GM21367 (cell line): ENCODE data around the gene PHF21B.

Experiments used
- ATAC-seq: cut with Tn5 transposase; IDR thresholded peaks from one replicate; pipeline ENCODE4 v1.9.1; 2021; ENCODE audit not compliant: unreplicated experiment

Gene PHF21B

GRCh38 chr22:44895296-44896055 lies 114.3 kb downstream of the PHF21B start:
- ATAC-seq, result no peak

DNA sequence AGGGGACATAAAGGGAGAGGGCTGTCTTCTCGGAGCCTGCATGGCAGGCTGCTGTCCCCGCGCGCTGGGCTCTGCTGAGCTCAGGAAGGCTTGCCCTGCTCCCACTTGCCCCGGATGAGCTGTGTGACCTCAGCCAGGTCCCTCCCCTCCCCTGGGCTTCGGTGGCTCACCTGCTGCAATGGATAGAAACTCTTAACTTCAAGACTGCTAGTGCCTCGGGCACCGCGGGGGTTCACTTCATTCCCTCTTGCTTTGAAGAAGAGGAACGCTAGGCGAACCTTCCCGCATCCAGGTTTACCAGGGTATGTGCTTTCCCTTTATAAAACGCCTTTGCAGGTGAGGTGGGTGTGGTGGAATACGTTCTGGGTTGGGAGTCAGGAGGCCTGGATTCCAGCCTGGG lies 115.0 kb downstream of the PHF21B start:
- no peak for ATAC-seq

- no peak for ATAC-seq
Observed at GRCh38 chr22:44894321-44894720, 115.5 kb downstream of the PHF21B start.

GRCh38 chr22:44893731-44894080 lies 116.1 kb downstream of the PHF21B start:
- no peak for ATAC-seq

DNA sequence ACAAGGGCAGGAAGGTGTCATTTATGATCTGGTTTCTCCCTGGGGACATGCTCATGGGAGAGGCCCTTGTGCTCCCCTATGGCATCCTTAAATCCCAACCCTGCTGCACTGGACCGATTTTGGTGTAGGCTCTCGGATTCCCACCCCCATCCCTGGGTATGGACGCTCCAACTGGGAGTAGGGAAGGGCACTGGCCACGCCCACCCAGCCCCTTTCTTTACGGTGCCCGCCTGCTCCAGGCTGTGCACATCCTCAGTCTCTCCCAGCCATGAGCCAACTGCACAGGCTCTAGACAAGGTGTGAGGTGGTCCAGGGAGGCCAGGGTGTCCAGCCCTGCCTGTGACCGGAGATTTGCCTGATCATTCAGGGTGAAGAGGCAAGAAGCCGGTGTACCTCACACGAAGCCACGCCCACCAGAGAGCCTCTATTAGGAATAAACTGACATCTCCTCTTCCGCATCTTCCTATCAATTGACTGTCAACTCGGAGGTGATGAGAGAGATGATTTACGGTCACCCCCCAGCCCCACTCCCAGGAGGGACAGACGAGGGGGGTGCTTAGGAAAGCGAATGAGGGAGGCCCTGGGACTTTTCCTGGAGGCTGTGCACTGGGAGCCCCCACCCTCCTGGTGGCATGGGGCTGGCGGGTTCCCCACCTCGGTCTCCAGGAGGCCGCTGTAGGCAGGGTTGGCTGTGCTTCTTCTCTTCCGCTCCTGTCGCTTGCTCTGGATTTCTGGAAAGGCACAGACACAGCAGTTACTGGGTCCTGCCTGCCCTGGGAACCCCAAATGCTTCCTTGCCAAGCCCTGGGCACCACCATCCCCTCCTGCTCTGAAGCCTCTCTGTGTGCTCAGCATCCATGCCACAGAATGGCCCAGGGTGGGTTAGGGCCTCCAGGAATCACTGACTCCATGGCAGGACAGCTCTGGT lies 116.7 kb downstream of the PHF21B start:
- no peak for ATAC-seq

- no peak for ATAC-seq
Observed at GRCh38 chr22:44892243-44892642, 117.6 kb downstream of the PHF21B start.

DNA sequence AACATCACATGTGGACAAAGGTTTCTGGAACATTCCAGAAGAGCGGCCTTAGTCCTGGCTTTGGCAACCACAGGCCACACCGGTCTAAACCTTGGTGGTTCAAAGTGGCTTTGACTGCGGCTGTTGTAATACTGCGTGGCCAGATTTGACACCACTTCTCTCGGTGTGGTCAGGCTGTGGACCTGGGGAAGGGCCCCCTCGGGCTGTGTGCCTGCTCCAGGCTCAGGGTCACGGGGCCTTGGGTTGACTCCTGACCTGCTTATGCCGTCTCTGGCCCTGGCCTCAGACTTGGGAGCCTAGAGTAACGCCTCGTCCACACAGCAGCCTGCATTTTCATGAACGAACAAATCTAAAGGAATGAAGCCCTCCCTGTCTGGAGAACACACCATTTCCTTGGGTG lies 118.0 kb downstream of the PHF21B start:
- ATAC-seq, result no peak

DNA sequence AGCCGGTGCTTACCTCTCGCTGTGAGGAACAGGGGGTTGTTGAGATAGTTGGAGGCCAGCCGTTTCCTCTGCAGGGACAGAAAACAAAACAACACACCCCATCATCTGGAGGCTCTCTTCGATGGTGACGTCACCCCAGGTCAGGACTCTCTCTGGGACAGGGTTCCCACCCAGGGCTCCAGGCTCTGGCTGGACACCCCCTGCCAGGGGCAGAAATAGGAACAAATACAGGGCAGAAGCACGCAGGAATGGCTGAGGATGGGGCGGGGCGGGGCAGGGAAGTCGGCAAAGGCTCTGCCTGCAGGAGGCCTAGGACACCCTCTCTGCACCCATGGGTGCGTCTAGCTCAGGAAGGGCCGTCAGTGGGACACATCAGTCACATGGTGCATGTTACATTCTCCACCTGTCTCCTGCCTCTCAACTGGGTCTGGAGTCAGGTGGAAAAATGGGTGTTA lies 118.5 kb downstream of the PHF21B start:
- ATAC-seq, result no peak

DNA sequence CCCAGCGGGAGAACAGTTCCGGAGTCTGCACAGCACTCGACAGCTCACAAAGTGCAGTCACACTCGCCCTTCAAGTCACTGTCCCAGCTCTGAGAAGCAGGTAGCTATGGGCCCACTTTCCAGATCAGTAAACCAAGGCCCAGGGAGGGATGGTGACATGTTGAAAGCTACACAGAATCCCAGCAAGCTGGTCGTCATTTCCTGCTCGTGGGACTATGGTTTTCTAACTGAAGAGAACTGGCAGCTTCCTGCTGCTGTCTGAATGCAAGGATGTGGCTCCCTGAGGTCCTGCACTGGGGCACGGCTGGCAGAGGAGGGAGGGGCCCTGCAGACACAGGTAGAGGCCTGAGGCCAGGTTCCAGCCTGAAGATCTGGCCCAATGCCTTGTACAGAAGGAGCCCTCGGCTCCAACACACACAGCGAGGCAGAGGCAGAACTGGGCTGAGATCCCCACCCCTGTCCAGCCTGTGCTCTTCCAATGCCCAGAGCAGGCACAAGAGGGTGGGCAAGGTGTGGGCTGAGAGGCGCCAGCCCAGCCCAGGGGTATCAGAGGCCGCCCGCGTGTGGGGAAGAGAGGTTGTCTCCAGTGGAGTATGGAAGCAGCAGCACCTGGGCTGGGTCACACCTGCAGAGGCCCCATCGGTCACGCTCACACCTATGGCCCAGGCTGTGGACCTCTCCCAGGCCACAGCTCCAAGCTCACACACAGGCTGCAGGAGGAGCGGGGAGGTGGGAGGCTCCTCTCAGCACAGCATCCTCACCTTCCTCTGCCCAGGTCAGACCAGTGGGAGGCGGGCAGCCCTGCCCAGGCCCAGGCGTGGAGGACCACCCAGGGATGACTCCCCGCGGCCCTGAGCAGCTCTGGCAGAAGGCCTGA lies 119.2 kb downstream of the PHF21B start:
- ATAC-seq, result no peak

- ATAC-seq, result no peak
Observed at GRCh38 chr22:44889255-44889878, 120.4 kb downstream of the PHF21B start.

DNA sequence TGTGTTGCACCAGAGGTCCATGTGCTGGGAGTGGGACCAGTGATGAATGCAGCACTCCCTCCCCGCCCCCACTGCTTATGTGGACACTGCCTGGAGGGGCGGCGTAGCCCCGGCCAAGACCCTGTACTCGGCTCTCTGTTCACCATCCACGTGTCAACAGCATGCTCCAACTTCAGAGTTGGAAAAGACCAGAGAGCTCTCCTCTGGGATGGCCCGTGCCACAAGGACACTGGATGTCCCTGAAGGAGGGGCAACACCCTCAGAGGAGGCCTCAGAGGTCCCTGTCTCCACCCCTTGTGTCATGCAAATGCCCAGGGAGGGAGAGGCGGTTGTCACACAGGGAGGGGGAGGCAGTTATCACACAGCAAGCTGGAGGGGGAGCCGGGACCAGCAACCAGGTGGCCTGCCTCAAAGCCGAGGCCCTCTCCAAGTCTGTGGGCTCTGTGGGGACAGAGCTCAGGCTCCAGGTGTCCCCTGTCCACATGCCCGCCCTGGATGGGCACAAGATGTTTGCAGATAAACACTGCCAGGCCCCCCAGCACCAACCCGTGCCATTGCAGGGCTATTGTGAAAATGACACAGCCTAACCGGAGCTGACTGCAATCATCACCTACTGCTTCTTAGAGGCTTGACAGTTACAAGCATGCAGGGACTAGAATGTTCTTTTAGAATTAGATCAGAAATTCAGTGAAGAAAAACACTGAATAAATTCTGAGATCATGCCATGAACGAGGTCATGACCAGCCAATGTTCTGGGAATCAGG lies 121.1 kb downstream of the PHF21B start:
- ATAC-seq, result no peak

DNA sequence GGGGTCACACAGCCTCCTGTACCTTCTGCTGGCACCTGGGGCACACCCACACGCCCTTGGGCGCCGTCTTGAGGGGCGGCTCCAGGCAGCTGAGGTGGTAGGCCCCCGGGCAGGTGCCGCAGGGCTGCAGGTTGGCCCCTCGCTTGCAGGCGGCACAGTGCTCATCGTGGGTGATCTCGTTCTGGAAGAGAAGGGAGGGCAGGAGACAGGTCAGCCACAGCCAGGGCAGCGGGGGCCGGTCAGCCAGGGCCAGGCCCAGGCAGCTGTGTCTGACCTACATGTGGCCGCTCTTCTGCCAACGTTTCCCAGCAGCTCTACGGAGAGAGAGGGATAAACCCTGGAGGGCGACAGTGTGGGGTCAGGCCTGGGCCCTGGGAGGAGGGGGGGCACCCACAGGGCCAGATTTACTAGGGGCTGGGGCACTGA lies 121.9 kb downstream of the PHF21B start:
- ATAC-seq, result no peak

DNA sequence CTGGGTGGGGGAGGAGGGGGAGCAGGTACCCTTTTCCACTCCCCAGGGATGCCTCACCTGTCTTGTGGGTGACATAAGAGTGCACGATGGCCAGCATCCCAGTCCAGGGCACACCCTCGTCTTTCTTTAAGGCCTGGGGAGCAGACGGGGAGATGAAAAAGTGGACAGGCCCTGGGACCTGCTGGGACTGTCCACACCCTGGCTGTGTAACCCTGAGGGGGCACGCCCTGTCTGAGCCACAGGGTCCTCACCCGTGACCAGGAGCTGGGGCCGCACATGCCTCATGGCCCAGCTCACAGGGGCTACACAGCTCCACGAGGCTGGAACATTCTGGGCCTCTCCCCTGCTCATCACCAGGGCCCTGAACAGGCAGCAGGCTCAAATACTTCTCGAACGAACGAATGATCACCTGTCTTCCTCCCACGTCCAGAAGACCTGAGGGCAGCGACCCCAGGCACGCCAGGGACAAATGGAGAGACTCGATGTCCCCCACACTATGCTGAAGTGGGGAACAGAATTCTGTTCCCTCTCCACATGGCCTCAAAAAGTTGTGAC lies 123.9 kb downstream of the PHF21B start:
- ATAC-seq, result no peak

DNA sequence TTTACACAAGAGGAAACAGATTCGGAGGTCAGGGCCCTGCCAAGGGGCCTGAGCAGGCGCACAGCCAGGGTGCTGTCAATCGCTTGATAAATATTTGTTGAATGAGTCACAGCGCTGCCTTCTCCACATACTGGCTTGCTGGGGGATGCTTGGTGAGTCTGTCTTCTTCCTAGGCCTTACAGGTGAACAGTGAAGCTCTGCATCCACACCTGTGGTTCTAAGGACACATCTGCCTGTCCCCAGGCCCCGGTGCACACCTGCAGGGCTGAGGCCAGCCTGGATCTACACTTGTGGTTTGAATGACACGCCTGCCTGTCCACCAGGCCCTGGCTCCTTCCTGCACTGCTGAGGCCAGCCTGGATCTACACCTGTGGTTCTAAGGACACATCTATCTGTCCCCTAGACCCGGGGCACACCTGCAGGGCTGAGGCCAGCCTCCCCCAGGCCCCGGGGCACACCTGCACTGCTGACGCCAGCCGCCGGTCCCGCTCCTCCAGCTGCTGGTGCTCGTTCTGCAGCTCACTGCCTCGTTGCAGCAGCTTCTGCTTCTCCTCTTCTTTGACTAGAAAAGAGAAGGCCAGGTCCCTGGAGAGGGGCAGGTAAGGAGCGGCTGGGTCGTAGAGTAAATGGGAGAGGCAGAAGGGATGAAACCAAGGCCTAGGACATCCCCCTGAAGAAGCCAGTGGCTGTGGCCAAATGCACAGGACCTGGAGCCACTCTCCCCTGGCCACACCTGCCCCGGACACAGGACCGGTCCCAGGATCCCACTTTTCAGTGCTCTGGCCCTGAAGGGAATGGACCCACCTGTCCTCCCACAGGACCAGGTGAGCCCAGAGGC lies 124.6 kb downstream of the PHF21B start:
- ATAC-seq, result no peak

DNA sequence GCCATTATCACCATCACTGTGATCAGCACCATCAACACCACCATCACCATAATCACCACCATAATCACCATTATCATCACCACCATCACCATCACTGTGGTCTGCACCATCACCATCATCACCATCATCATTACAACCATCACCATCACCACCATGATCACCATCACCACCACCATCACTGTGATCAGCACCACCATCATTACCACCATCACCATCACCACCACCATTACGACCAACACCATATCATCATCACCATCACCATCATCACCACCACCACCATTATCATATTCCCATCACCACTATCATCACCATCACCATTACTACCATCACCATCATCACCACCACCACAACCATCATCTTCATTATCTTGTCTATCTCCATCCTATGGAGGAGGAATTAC lies 125.2 kb downstream of the PHF21B start:
- no peak for ATAC-seq

DNA sequence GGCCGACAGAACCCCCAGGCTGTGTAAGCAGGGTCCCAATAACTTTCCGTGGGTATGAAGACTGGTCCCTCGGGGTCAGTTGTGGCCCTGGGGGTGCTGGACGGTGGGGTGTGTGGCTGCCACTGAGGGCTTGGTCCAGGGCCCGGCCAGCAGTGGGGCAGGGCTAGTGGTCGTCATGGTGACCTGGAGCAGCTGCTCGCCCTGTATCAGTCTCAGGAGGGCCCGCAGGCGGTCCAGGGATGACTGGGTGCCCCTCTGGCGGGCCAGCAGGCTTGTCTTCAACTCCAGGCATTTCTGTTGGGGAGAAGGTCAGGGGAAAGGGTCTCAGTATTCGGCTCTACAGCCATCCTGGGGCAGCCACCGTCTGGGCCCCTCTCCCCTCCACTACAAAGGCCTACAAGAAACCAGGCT lies 126.8 kb downstream of the PHF21B start:
- no peak for ATAC-seq

DNA sequence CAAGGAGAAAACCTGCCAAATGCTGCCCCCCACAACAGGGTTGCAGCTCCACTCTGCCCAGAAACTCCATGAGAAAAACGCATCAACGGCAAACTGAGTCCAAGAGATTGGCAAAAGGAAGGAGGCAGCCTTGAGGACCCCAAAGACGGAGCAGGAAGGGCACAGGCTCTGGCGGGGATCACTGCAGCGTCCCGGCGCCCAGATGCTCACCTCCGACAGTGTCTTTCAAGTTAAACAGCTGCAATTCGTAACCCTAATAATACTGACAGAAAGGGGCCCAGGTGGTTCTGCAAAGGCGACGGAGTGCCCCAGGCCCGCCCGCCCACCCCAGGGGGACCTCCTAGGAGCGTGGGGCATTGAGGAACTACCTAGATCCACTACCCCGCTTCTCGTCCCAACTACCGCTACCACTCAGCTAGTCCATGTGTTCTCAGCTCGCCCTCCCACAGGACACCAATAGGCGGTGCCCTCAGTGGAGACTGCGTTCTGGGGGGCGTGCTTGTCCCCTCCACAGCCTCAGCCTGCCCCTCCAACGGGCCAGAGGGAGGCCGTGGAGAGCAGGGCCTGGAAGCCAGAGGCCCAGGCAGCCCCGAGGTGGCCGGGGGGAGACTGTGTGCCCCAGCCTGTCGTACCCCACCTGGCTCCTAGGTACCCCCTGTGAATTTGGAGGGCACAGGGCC lies 127.4 kb downstream of the PHF21B start:
- no peak for ATAC-seq

DNA sequence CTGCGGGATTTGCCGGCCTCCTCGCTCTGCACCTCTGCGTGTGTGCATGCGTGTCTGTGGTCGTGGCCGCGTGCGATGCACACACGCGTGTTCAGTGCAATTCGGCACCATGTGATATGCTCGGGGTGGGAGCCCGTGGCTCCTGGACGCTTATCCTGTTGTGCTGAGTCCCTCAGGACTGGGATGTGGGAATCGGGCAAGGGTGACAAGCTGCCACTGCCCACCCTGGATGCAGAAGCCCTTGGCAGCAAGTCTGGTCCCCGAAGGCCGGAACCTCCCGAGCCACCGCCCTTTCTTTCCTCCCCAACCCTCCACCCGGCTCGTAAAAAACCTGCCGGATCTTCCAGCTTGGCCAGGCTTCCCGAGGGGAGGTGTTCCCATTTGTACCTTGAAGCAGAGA lies 128.2 kb downstream of the PHF21B start:
- no peak for ATAC-seq
